ENCODE measurements around the gene GGTA1.

The GGTA1 gene

GRCh38 chr9:121439016-121439415, 60.6 kb downstream of the GGTA1 start:
- TF ChIP-seq NFIC (IDR thresholded peaks at IDR 0.05) (no peak), CREB1 (IDR thresholded peaks at IDR 0.05; ENCODE audit: low read depth) (no peak), ZBTB7A (IDR thresholded peaks at IDR 0.05; ENCODE audit: low read depth) (no peak), TCF12 (IDR thresholded peaks at IDR 0.05; ENCODE audit: low read depth) (no peak), EP300 (IDR thresholded peaks at IDR 0.05; ENCODE audit: borderline replicate concordance) (no peak), REST (IDR thresholded peaks at IDR 0.05; ENCODE audit: low read depth) (no peak), TEAD4 (IDR thresholded peaks at IDR 0.05) (no peak), FOXM1 (IDR thresholded peaks at IDR 0.05; ENCODE audit: borderline replicate concordance, low read depth) (no peak), MAX (IDR thresholded peaks at IDR 0.05) (no peak), USF1 (IDR thresholded peaks at IDR 0.05) (no peak), TAF1 (IDR thresholded peaks at IDR 0.05; ENCODE audit: low read depth) (no peak), CEBPB (IDR thresholded peaks at IDR 0.05) (no peak), EGR1 (IDR thresholded peaks at IDR 0.05) (no peak), RAD21 (IDR thresholded peaks at IDR 0.05; ENCODE audit: low read depth) (no peak), YY1 (IDR thresholded peaks at IDR 0.05; ENCODE audit: low read depth) (no peak)

- TF ChIP-seq EP300 (IDR thresholded peaks at IDR 0.05; ENCODE audit: borderline replicate concordance) (no peak), CEBPB (IDR thresholded peaks at IDR 0.05) (peak; percentile 9; the same call in 1 of the 2 replicates)
Measured at GRCh38 chr9:121437891-121438290, 61.8 kb downstream of the GGTA1 start.

- TF ChIP-seq ZBTB7A (IDR thresholded peaks at IDR 0.05; ENCODE audit: low read depth) (no peak), EGR1 (IDR thresholded peaks at IDR 0.05) (no peak)
Measured at GRCh38 chr9:121434969-121435368, 64.7 kb downstream of the GGTA1 start.

GRCh38 chr9:121427899-121428298, 71.7 kb downstream of the GGTA1 start:
- TF ChIP-seq NFIC (IDR thresholded peaks at IDR 0.05), result no peak
- TF ChIP-seq TEAD4 (IDR thresholded peaks at IDR 0.05), result no peak
- no peak for TF ChIP-seq MAX (IDR thresholded peaks at IDR 0.05)
- TF ChIP-seq EGR1 (IDR thresholded peaks at IDR 0.05), result no peak
- TF ChIP-seq CREB1 (IDR thresholded peaks at IDR 0.05; ENCODE audit: low read depth), result no peak
- no peak for TF ChIP-seq YY1 (IDR thresholded peaks at IDR 0.05; ENCODE audit: low read depth)
- no peak for TF ChIP-seq CEBPB (IDR thresholded peaks at IDR 0.05)
- TF ChIP-seq TCF12 (IDR thresholded peaks at IDR 0.05; ENCODE audit: low read depth), result no peak
- no peak for TF ChIP-seq USF1 (IDR thresholded peaks at IDR 0.05)
- TF ChIP-seq EP300 (IDR thresholded peaks at IDR 0.05; ENCODE audit: borderline replicate concordance), result no peak
- no peak for TF ChIP-seq RAD21 (IDR thresholded peaks at IDR 0.05; ENCODE audit: low read depth)

GRCh38 chr9:121424024-121424432, 75.6 kb downstream of the GGTA1 start:
- TF ChIP-seq CEBPB (IDR thresholded peaks at IDR 0.05) (no peak), FOXM1 (IDR thresholded peaks at IDR 0.05; ENCODE audit: borderline replicate concordance, low read depth) (no peak), TAF1 (IDR thresholded peaks at IDR 0.05; ENCODE audit: low read depth) (no peak), NFIC (IDR thresholded peaks at IDR 0.05) (no peak), USF1 (IDR thresholded peaks at IDR 0.05) (no peak), CREB1 (IDR thresholded peaks at IDR 0.05; ENCODE audit: low read depth) (no peak), TEAD4 (IDR thresholded peaks at IDR 0.05) (no peak), ZBTB7A (IDR thresholded peaks at IDR 0.05; ENCODE audit: low read depth) (no peak)

- TF ChIP-seq EGR1 (IDR thresholded peaks at IDR 0.05) (no peak), RAD21 (IDR thresholded peaks at IDR 0.05; ENCODE audit: low read depth) (no peak), ZBTB7A (IDR thresholded peaks at IDR 0.05; ENCODE audit: low read depth) (no peak), FOXM1 (IDR thresholded peaks at IDR 0.05; ENCODE audit: borderline replicate concordance, low read depth) (no peak), TEAD4 (IDR thresholded peaks at IDR 0.05) (no peak), REST (IDR thresholded peaks at IDR 0.05; ENCODE audit: low read depth) (no peak), USF1 (IDR thresholded peaks at IDR 0.05) (no peak), YY1 (IDR thresholded peaks at IDR 0.05; ENCODE audit: low read depth) (no peak), MAX (IDR thresholded peaks at IDR 0.05) (no peak), TAF1 (IDR thresholded peaks at IDR 0.05; ENCODE audit: low read depth) (no peak), CREB1 (IDR thresholded peaks at IDR 0.05; ENCODE audit: low read depth) (no peak), EP300 (IDR thresholded peaks at IDR 0.05; ENCODE audit: borderline replicate concordance) (no peak), TCF12 (IDR thresholded peaks at IDR 0.05; ENCODE audit: low read depth) (no peak), CEBPB (IDR thresholded peaks at IDR 0.05) (no peak), NFIC (IDR thresholded peaks at IDR 0.05) (no peak)
Measured at GRCh38 chr9:121411993-121412392, 87.7 kb downstream of the GGTA1 start.

Data from Ishikawa (cell line).